H1 (cell line): ENCODE measurements around the gene ASPG. TPM values are rescaled to one million over a fixed set of nuclear protein-coding genes. Genes with fewer than 3 reads are reported as not detected.

Experiments
- CTCF ChIA-PET: fragments of 300-600 bp; sonication (Branson Sonifier 250); formaldehyde crosslinking; loops from one replicate; lab custom pipeline; 2021; ENCODE audit not compliant: partially characterized antibody; lab: Charles Lee
- POLR2A ChIA-PET: fragments of 300-600 bp; sonication (Branson Sonifier 250); formaldehyde crosslinking; loops from one replicate; lab custom pipeline; 2021; ENCODE audit warnings: inconsistent platforms; ENCODE audit not compliant: partially characterized antibody; lab: Charles Lee
- DNase-seq, 2 experiments: peaks; one replicate each; pipeline versions ENCODE4 v3.0.0 to v3.0.0-alpha.2; 2010 to 2022; ENCODE audit warnings: low spot score in 2 of 2, low read depth in 1 of 2, mixed read lengths in 1 of 2
- FAIRE-seq: peaks from 2 replicates; lab custom pipeline; 2011; peaks lifted over from hg19 to GRCh38; lab: Jason Lieb, UNC
- H2AFZ ChIP-seq: 2 replicates; pipeline ENCODE4 v1.8.1; 2012; ENCODE audit warnings: low read length, inconsistent platforms
- H2AK5ac ChIP-seq: 2 replicates; pipeline ENCODE4 v1.6.1; 2013; ENCODE audit warnings: low read depth, low read length
- H2BK120ac ChIP-seq: replicated peaks from 2 replicates; pipeline ENCODE3; 2013; ENCODE audit warnings: low read depth, low read length, inconsistent platforms
- H2BK12ac ChIP-seq: 2 replicates; pipeline ENCODE4 v1.6.1; 2013; ENCODE audit warnings: low read depth, low read length
- H2BK15ac ChIP-seq: 2 replicates; pipeline ENCODE4 v1.6.1; 2013; ENCODE audit warnings: low read length
- H2BK20ac ChIP-seq: 2 replicates; pipeline ENCODE4 v1.6.1; 2013; ENCODE audit warnings: low read length
- H2BK5ac ChIP-seq: 2 replicates; pipeline ENCODE4 v1.6.1; 2013; ENCODE audit warnings: low read depth, low read length
- H3K14ac ChIP-seq: 2 replicates; pipeline ENCODE4 v1.6.1; 2013; ENCODE audit warnings: inconsistent platforms; ENCODE audit not compliant: insufficient read length
- H3K18ac ChIP-seq: 2 replicates; pipeline ENCODE4 v1.6.1; 2013; ENCODE audit warnings: low read length; ENCODE audit errors: extremely low read depth
- H3K23ac ChIP-seq: 2 replicates; pipeline ENCODE4 v1.6.1; 2013; ENCODE audit warnings: inconsistent platforms; ENCODE audit not compliant: insufficient read length
- H3K23me2 ChIP-seq: 2 replicates; pipeline ENCODE4 v1.6.1; 2013; ENCODE audit warnings: low read depth, low read length
- H3K27ac ChIP-seq: 2 replicates; pipeline ENCODE4 v1.6.1; 2011; ENCODE audit warnings: low read depth, low read length, inconsistent platforms
- H3K27me3 ChIP-seq, 4 experiments: replicated peaks in 1 of 4; 1 replicate in 1 of 4; 2 replicates in 3 of 4; pipeline versions ENCODE4 v1.6.1 to v1.8.1; 2011 to 2013; ENCODE audit warnings: low read length in 3 of 4, mild to moderate bottlenecking in 3 of 4, inconsistent platforms in 2 of 4, mixed read lengths in 2 of 4, moderate library complexity in 1 of 4; ENCODE audit not compliant: control insufficient read depth in 3 of 4, insufficient read depth in 3 of 4; ENCODE audit errors: extremely low read depth in 1 of 4
- H3K36me3 ChIP-seq, 4 experiments: 2 replicates each; pipeline versions ENCODE4 v1.6.1 to v1.8.1; 2011 to 2013; ENCODE audit warnings: mild to moderate bottlenecking in 4 of 4, low read length in 3 of 4, moderate library complexity in 2 of 4, control low read depth in 1 of 4, inconsistent platforms in 1 of 4; ENCODE audit not compliant: insufficient read depth in 4 of 4, control insufficient read depth in 2 of 4
- H3K4ac ChIP-seq: replicated peaks from 2 replicates; pipeline ENCODE3; 2013; ENCODE audit warnings: low read length, low read depth, mixed read lengths, inconsistent platforms; ENCODE audit not compliant: insufficient read length
- H3K4me1 ChIP-seq, 4 experiments: replicated peaks in 1 of 4; 1 replicate in 1 of 4; 2 replicates in 3 of 4; pipeline versions ENCODE4 v1.6.1 to v1.8.1; 2011 to 2013; ENCODE audit warnings: low read length in 3 of 4, inconsistent platforms in 2 of 4, mixed read lengths in 1 of 4; ENCODE audit not compliant: insufficient read depth in 4 of 4, control insufficient read depth in 3 of 4
- H3K4me2 ChIP-seq, 2 experiments: 2 replicates each; pipeline versions ENCODE4 v1.6.1 to v1.8.1; 2011 to 2013; ENCODE audit warnings: low read depth in 2 of 2, low read length in 2 of 2, control low read depth in 1 of 2, inconsistent platforms in 1 of 2, mild to moderate bottlenecking in 1 of 2; ENCODE audit not compliant: insufficient read depth in 1 of 2
- H3K4me3 ChIP-seq, 4 experiments: fragments of 200-600, 300-600 bp in 1 of 4; sonication (generic), shearing (Covaris generic), sonication (Bioruptor Twin) in 1 of 4; 2 replicates each; pipeline versions ENCODE4 v1.5.1 to v1.8.1; 2011 to 2016; ENCODE audit warnings: low read length in 4 of 4, low read depth in 3 of 4, control low read depth in 2 of 4, inconsistent platforms in 2 of 4, mild to moderate bottlenecking in 2 of 4, mixed read lengths in 1 of 4, moderate library complexity in 1 of 4; ENCODE audit not compliant: insufficient read depth in 2 of 4; ENCODE audit errors: extremely low read depth in 1 of 4
- H3K56ac ChIP-seq: replicated peaks from 2 replicates; pipeline ENCODE3; 2013; ENCODE audit warnings: low read depth, mild to moderate bottlenecking, mixed read lengths, low read length, inconsistent platforms; ENCODE audit not compliant: insufficient read length
- H3K79me1 ChIP-seq: 2 replicates; pipeline ENCODE4 v1.6.1; 2013; ENCODE audit warnings: low read depth, low read length, control low read depth
- H3K79me2 ChIP-seq, 2 experiments: 2 replicates each; pipeline versions ENCODE4 v1.6.1 to v1.8.1; 2012 to 2013; ENCODE audit warnings: low read length in 2 of 2, mild to moderate bottlenecking in 2 of 2, inconsistent platforms in 1 of 2; ENCODE audit not compliant: insufficient read depth in 2 of 2, control insufficient read depth in 1 of 2
- H3K9ac ChIP-seq, 4 experiments: replicated peaks in 1 of 4; 1 replicate in 1 of 4; 2 replicates in 3 of 4; pipeline versions ENCODE4 v1.6.1 to v1.8.1; 2011 to 2013; ENCODE audit warnings: low read depth in 3 of 4, low read length in 3 of 4, control low read depth in 2 of 4, mild to moderate bottlenecking in 2 of 4, moderate library complexity in 2 of 4, inconsistent platforms in 1 of 4; ENCODE audit errors: extremely low read depth in 1 of 4
- H3K9me3 ChIP-seq, 2 experiments: 2 replicates each; pipeline versions ENCODE4 v1.6.1 to v1.8.1; 2012 to 2013; ENCODE audit warnings: mild to moderate bottlenecking in 2 of 2, moderate library complexity in 2 of 2, control low read depth in 1 of 2, inconsistent platforms in 1 of 2, low read depth in 1 of 2, low read length in 1 of 2, mixed read lengths in 1 of 2; ENCODE audit not compliant: insufficient read depth in 2 of 2
- H4K20me1 ChIP-seq, 2 experiments: replicated peaks in 1 of 2; 2 replicates each; pipeline versions ENCODE3 to v1.8.1; 2011 to 2013; ENCODE audit warnings: inconsistent platforms in 2 of 2, low read length in 2 of 2, mild to moderate bottlenecking in 1 of 2; ENCODE audit not compliant: insufficient read depth in 2 of 2, control insufficient read depth in 1 of 2
- H4K5ac ChIP-seq: 2 replicates; pipeline ENCODE4 v1.6.1; 2013; ENCODE audit warnings: low read length, low read depth, mixed read lengths, inconsistent platforms; ENCODE audit not compliant: insufficient read length
- H4K8ac ChIP-seq: 2 replicates; pipeline ENCODE4 v1.8.0; 2013; ENCODE audit warnings: mild to moderate bottlenecking, moderate library complexity, low read length, inconsistent platforms; ENCODE audit not compliant: insufficient read depth; ENCODE audit errors: extremely low read depth
- H4K91ac ChIP-seq: replicated peaks from 2 replicates; pipeline ENCODE3; 2013; ENCODE audit warnings: low read length, mixed read lengths, inconsistent platforms; ENCODE audit not compliant: insufficient read length
- ATF2 ChIP-seq: IDR thresholded peaks from 2 replicates; pipeline ENCODE4 v1.6.1; 2012; ENCODE audit warnings: low read length, inconsistent platforms
- ATF3 ChIP-seq: IDR thresholded peaks from 2 replicates; pipeline ENCODE4 v1.6.1; 2011; ENCODE audit warnings: low read depth, mild to moderate bottlenecking, low read length; ENCODE audit not compliant: insufficient read depth
- BACH1 ChIP-seq: IDR thresholded peaks from 2 replicates; pipeline ENCODE4 v1.6.1; 2012; ENCODE audit warnings: low read length, improper control_type of control experiment
- CHD1 ChIP-seq: IDR thresholded peaks from 2 replicates; pipeline ENCODE4 v1.6.1; 2012; ENCODE audit warnings: low read depth, low read length, improper control_type of control experiment
- CHD2 ChIP-seq: IDR thresholded peaks from 2 replicates; pipeline ENCODE4 v1.6.1; 2012; ENCODE audit warnings: low read length, improper control_type of control experiment
- HDAC6 ChIP-seq: IDR thresholded peaks from one replicate; pipeline ENCODE4 v1.7.1; 2012; ENCODE audit warnings: low read depth, mild to moderate bottlenecking, inconsistent platforms, low read length, moderate library complexity
- NRF1 ChIP-seq: IDR thresholded peaks from 2 replicates; pipeline ENCODE4 v1.6.1; 2011; ENCODE audit warnings: mild to moderate bottlenecking, low read depth, low read length, improper control_type of control experiment
- RAD21 ChIP-seq, 2 experiments: IDR thresholded peaks in 1 of 2; conservative IDR thresholded peaks in 1 of 2; 2 replicates each; pipeline ENCODE4 v1.6.1; 2011; ENCODE audit warnings: low read depth in 2 of 2, low read length in 2 of 2, improper control_type of control experiment in 1 of 2, inconsistent platforms in 1 of 2, mild to moderate bottlenecking in 1 of 2, moderate library complexity in 1 of 2
- RFX5 ChIP-seq: IDR thresholded peaks from 2 replicates; pipeline ENCODE4 v1.6.1; 2011; ENCODE audit warnings: low read depth, low read length, improper control_type of control experiment, borderline replicate concordance
- USF2 ChIP-seq: IDR thresholded peaks from 2 replicates; pipeline ENCODE4 v1.6.1; 2011; ENCODE audit warnings: low read length, improper control_type of control experiment
- WGBS, 2 experiments: shearing (Covaris generic) in 1 of 2; methylation state at CpG; one replicate each; pipeline versions ENCODE4 v1.1.6 to v1.1.7; 2013 to 2015; ENCODE audit warnings: low lambda C conversion rate in 2 of 2, mixed read lengths in 2 of 2, inconsistent platforms in 1 of 2, low coverage in 1 of 2, missing lambda C conversion rate in 1 of 2; ENCODE audit not compliant: insufficient replicate concordance in 2 of 2, insufficient coverage in 1 of 2, insufficient read length in 1 of 2; ENCODE audit errors: extremely low coverage in 1 of 2, missing lambda C conversion rate in 1 of 2; 5-methylcytosine and 5-hydroxymethylcytosine counted together
- polyA plus RNA-seq, 7 experiments: library from polyadenylated mRNA; depleted of rRNA in 3 of 7; stranded (reverse) in 5 of 7; unstranded in 2 of 7; fragments of >200 nt in 5 of 7; fragments of 200-250 nt in 2 of 7; gene quantifications; 1 replicate in 5 of 7; 2 replicates in 1 of 7; 4 replicates in 1 of 7; pipeline versions ENCODE4 v1.2.1 to v1.2.3, GENCODE V29; 2011 to 2013; ENCODE audit warnings: missing spikeins in 2 of 7, mixed read lengths in 2 of 7
- total RNA-seq: library from RNA; stranded (reverse); fragmentation: NEBNext Ultra II Directional; extraction: Animal tissue kit (Norgen Biotek cat#: 25700); gene quantifications from 2 replicates; pipeline ENCODE4 v1.2.1, GENCODE V29; 2021

ASPG gene
- total and polyA plus RNA-seq, 2 of the 8 experiments (the other 6 are each of a cell fraction or from before 2014, with no cell fraction given), result 0.34 to 0.59 TPM

- H3K4me1 ChIP-seq, result peaks cover 0 to 37% (median 29%) of the 10 kb centered on the region in 4 experiments; a peak in 6 of 7 replicates
- no peak overlapping the region for H3K4ac ChIP-seq
- CTCF ChIA-PET, result interaction anchor here (0.5 to 2.7 kb wide), 6 partner anchors 15 to 411 kb away, joined by 3 to 9 read pairs (median 4); no protein-coding TSS in a partner anchor
- no peak for TF ChIP-seq ATF3
- no peak for TF ChIP-seq ATF2
- no peak for TF ChIP-seq RFX5
- TF ChIP-seq USF2, result no peak
- TF ChIP-seq CHD2, result no peak
- TF ChIP-seq BACH1, result no peak
- no peak for TF ChIP-seq HDAC6
- TF ChIP-seq NRF1, result no peak
- no peak for TF ChIP-seq CHD1
- TF ChIP-seq RAD21 (IDR thresholded peaks at IDR 0.05 in 1 of 2, conservative IDR thresholded peaks at IDR 0.05 in 1 of 2; ENCODE audit: low read depth in 2 of 2, low read length in 2 of 2), result no peak
These were observed 66.7 kb downstream of the ASPG start for GRCh38 chr14:104152246-104152575.

More at GRCh38 chr14:104152246-104152575, 66.7 kb downstream of the ASPG start:
- Histone ChIP-seq H2AK5ac (no peak overlapping the region), H2AFZ (no peak overlapping the region), H3K36me3 (peaks cover 0 to 13% (median 9%) of the 10 kb centered on the region in 4 experiments; a peak in 4 of 8 replicates), H3K23ac (no peak overlapping the region), H2BK15ac (no peak overlapping the region), H3K79me2 (peaks cover 4 to 55% of the 10 kb centered on the region in 2 experiments; a peak in 3 of 4 replicates), H3K9me3 (no peaks in the 10 kb centered on the region), H3K79me1 (peaks cover 37% of the 10 kb centered on the region), H3K23me2 (no peaks in the 10 kb centered on the region; the same call in 1 of the 2 replicates), H3K27ac (no peak overlapping the region), H4K5ac (no peak overlapping the region), H4K8ac (0 out of 2 replicates have a peak overlapping the region, but pooled peaks have one; percentile 76), H3K56ac (no peak overlapping the region), H3K14ac (no peak overlapping the region), H3K4me3 (no peak overlapping the region), H4K91ac (no peak overlapping the region), H2BK5ac (0 out of 2 replicates have a peak overlapping the region, but pooled peaks have one; percentile 75), H3K27me3 (no peaks in the 10 kb centered on the region), H4K20me1 (peaks cover 3 to 23% of the 10 kb centered on the region in 2 experiments), H2BK12ac (no peak overlapping the region), H2BK20ac (no peak overlapping the region), H3K9ac (peak overlapping the region in 1 of 4 experiments; percentile 4; a peak in 1 of 7 replicates), H3K18ac (no peak overlapping the region), H3K4me2 (no peak overlapping the region), H2BK120ac (no peak overlapping the region)
- POLR2A ChIA-PET, result interaction anchor here (1.2 kb wide), 1 partner anchor 13 kb away, joined by 3 read pairs; no protein-coding TSS in a partner anchor
- DNase-seq, result no peak
- WGBS, 2 experiments, result 99% methylated on average over 12 of the region's 14 CpGs; no CpG with 5 or more reads in 1 of the 2 experiments
- FAIRE-seq, result no peak
